GM18951 (cell line): ENCODE data around the gene COL27A1.
"Not testable (repeated sequence)": the region's sequence is repeated elsewhere in the genome, so short reads cannot be mapped to it uniquely, and the experiment has no call there.

Source experiments
- POLR2A ChIP-seq: IDR thresholded peaks from 4 replicates; pipeline ENCODE4 v1.6.1; 2011; ENCODE audit warnings: mild to moderate bottlenecking; ENCODE audit not compliant: insufficient read length, insufficient read depth; ENCODE audit errors: extremely low read depth
- in situ Hi-C: fragments of 300-500 bp; cut with MboI; formaldehyde crosslinking; loops from one replicate; pipeline ENCODE4 v1.12.0; 2022; ENCODE audit warnings: low sequenced_read_pairs, mixed read lengths, inconsistent platforms; ENCODE audit not compliant: unreplicated experiment

Gene COL27A1

DNA sequence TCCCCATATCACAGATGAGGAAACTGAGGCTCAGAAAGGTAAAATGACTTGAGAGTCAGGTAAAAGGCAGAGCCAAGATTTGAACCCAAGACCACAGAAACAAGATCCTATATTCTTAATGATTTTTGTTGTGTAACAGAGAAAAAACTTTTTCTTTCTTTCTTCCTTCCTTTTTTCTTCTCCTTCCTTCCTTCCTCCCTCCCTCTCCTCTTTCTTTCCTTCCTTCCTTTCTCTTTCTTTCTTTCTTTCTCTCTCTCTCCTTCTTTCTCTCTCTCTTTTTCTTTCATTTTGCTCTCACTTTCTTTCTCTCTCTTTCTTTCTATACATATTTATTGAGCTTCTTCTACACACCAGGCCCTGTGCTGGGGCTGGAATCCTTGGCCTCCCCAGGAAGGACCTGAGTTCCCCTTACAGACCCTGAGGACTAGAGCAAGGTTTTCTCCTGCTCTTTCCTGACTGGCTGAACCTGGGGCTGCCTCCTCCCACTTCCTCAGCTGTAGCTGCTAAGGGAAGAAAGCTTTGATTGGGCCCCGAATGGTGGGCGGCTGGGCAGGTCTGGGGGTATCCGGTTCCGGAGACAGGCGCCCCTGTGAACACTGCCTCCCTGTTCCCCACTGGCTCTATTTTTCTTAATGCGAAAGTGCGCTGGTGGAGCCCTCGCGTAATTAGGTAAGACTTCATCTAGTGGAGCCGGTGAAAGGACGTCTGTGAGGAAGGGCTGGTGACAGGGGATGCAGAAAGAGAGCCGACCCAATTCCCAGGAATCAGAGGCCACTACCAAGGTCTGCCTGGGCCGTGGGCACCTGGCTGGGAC is 28.9 kb upstream of the COL27A1 start:
- in situ Hi-C loops, result no loop called here
- TF ChIP-seq POLR2A, result no peak

DNA sequence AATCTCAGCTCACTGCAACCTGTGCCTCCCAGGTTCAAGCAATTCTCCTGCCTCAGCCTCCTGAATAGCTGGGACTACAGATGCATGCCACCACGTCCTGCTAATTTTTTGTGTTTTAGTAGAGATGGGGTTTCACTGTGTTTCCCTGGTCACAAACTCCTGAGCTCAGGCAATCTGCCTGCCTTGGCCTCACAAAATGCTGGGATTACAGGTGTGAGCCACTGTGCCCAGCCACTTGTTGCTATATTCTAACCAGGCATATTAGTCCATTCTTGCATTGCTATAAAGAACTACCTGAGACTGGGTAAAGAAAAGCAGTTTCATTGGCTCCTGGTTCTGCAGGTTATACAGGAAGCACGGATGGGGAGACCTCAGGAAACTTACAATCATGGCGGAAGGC is 26.6 kb upstream of the COL27A1 start:
- in situ Hi-C loops, result not testable (repeated sequence)

DNA sequence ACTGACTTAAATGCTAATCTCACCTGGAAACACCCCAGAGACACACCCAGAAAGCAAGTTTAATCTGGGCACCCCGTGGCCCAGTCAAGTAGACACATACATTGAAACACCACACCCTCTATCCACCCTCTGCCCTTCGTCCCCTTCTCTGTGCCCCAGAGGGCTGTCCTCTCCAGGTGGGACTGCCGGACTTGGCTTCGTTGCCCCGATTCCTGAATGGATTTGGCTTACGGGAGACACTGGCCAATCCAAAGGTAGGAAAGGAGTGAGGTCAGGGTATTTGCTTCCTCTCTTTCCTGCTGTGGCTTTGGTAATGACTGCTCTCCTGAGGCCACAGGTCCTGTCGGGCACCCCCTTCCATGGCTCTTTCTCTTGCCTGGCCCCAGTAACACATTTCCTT is 25.2 kb upstream of the COL27A1 start:
- no peak for TF ChIP-seq POLR2A
- in situ Hi-C loops, result no loop called here

DNA sequence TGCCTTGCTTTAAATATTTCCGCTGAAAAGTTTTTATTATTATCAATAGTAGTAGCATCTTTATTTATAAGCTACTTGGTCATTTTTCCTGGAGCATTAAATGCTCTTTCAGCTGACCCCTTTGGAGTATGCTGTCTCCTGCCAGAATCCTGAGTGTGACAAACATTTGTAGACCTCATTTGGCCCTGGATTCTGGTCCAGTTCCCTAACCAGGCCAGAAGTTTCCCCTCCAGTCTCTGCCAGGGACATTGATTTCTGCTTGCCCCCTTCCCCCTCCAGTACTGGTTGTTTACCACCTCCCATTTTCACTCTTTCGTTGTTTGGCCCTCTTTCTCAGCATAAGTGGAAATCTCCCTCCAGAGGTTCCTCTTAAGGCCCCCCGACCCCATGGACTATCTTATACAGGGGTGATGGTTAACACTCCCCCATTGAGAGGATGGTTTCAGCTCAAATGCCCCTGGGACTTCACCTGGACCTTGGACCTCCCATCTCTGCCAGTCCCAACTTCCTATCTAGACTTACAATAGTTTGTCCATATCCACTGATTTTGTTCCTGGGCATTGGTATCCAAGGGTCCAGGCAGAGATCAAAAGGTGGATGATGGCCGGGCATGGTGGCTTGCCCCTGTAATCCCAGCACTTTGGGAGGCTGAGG is 24.6 kb upstream of the COL27A1 start:
- in situ Hi-C loops, result no loop called here
- no peak for TF ChIP-seq POLR2A

DNA sequence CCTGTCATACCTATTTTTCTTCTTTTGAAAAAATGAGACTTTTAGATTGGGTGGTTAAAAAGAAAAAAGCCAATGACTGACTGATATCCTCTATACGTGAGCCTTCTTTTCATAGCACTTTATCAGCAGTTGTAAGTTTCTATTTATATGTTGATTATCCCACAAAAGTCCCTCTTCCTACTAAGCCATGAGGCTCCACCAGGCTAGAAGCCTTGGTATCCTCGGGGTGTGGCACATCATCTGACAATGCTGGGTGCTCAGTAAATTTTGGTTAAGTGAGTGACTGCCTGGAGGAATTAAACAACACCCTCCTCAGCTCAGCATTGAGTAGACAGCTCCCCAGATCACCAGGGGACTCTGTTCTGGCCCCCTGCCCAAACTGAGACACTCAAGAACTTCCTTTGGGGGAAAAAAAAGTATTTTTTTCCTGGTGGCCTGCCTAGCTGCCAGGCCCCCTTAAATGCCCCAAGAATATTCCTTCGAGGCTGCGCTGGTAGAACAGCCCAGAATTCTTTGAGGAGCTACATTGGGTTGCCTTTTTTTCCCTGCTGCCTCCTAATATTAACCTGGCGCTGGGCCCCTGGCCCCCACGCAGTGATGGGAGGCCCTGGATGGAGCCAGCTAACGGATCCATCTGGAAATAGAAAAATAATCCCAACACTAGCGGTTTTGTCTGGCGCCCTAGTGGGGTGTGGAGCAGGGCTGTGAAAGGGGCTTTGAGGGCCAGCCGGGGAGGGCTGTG is 23.4 kb upstream of the COL27A1 start:
- in situ Hi-C loops, result no loop called here
- TF ChIP-seq POLR2A, result no peak

DNA sequence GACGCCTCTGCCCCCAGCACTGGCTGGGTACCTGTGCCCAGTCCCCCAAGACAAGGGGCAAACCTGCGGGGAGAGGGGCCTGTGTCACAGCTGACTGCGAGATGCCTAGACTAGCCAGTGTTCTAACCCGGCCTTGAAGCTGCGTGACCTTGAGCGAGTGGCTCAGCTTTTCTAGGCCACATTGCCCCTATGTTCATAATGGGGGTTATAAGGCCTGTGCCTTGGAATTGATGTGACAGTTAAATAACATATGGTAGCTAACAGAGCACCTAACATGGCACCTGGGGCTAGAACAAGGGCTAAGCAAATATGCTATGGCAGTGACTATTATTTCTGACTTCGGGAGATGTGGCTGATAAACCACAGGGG is 22.8 kb upstream of the COL27A1 start:
- TF ChIP-seq POLR2A, result no peak
- in situ Hi-C loops, result no loop called here

DNA sequence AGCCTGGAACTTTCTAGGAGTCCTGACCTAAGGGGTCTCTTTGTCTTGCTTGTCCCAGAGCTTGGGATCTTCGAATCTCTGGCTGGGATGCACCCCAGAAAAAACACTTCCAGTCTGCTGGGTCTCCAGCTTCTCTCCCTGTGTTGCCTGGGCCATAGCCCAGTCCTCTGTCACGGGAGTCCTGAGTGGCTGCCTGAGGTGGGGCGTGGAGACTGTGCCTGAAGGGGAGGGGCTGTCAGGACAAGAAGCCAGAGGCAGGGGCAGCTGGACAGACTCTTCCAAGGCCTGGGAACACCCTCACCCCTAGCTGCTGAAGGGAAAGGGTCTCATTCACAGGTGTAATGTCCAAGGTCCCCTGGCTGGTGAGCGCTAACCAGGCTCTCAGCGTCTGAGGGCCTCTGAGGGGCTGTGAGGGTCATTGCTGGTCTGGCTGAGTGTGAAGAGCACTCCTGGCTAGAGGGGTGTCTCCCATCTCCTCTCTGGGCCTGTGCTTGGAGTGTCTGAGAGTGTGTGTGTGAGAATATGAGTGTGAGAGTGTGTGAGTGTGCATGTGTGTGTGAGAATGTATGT is 20.4 kb upstream of the COL27A1 start:
- in situ Hi-C loops, result no loop called here
- TF ChIP-seq POLR2A, result no peak

DNA sequence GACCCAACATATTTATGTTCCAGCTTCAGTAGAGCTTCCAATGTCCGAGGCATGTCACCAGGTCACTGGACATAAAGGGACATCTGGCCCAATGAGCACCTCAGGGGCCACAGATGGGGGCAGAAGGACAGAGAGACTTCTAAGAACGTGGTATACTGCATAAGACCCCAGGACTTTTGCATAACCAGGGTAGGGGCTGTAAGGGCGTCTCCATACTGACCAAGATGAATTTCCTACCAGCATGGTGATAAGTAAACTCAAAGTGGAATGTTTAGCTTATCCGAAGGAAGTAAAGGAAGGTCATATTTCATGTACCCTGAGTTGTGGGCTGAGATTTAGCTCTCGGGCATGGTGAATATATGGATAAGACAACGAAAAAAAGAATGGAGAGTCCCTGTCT is 17.5 kb upstream of the COL27A1 start:
- TF ChIP-seq POLR2A, result no peak

DNA sequence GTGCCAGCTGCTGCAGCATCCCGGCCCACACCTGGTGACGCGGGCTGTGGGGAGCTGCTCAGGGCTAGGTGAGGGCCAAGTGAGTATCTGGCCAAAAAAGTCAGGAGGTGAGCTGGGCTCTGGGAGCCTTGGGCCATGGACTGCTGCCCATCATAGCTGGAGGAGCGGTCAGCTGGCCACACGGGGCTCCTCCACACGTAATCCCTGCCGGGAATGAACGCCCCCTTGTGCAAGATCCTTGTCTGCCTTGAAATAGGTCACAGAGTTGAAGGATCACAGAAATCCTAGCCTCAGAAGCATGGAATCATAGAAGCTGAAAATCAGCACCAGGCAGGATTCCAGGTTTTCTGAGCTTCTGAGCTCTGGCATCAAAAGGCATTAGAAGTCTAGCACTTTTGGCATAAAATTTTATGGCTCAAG is 16.8 kb upstream of the COL27A1 start:
- in situ Hi-C loops, result no loop called here
- no peak for TF ChIP-seq POLR2A

More for the DNA sequence above, 17.5 kb upstream of the COL27A1 start:
- in situ Hi-C loops, result no loop called here

DNA sequence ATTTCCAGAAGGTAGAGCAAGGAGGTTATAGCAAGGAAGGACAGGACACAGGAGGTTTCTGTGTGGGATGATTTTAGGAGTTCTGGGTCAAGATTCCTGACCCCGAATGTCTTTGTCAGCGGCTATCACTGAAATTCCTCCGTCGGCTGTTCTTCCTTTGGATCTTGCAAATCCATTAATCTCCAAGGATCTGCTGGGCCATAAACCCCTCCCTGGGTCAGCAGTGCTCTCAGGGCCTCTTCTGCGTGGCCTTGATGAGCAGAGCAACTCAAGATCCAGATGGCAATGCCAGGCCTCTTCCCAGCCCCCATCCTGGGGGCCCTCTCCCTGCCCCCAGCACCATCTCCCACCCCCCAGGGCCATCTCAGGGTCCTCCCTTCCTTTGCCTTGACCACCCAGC is 16.3 kb upstream of the COL27A1 start:
- in situ Hi-C loops, result no loop called here
- TF ChIP-seq POLR2A, result no peak

DNA sequence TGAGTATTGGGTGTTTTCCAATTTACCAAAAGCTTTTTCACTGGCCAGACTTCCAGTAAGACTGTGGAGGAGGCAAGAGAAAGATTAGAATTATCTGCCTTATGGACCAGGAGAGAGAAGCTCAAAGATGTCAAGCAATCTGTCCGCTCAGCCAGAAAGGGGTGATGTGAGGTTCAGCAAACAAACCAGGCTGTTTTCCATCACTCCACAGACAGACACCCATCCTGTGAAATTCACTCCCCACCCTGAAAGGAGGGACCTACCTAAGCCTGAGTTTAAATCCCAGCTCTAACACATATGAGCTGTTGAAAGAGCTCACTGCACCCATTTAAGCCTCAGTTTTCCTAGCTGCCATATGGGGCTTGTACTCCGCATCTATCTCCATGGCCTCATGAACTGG is 14.9 kb upstream of the COL27A1 start:
- in situ Hi-C loops, result no loop called here

DNA sequence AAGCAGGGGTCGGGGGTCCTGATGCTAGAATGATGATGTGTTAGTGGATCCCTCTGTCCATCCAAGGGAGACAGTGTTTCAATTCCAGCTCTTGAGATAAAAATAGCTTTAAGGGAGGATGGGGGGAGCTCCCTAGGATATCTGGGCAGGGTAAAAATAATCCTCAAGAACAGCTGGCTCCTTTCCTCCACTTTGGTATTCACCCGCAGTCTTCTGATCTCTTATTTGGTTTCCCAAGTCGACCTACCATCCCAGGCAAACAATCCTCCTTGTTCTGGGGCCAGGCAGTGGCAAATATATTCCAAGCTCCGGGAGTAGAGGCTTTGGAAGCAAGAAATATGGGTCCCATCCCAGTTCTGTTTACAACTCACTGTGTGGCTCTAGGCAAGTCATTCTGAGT is 14.5 kb upstream of the COL27A1 start:
- in situ Hi-C loops, result no loop called here
- no peak for TF ChIP-seq POLR2A

More for the DNA sequence above, 14.9 kb upstream of the COL27A1 start:
- TF ChIP-seq POLR2A, result no peak
